Fibroblast of the aortic adventitia (primary cell): Measurements from ENCODE around the gene UGT1A3. TPM values are rescaled to one million over a fixed set of nuclear protein-coding genes. Genes with fewer than 3 reads are reported as not detected.
"Not testable (repeated sequence)": the region's sequence is repeated elsewhere in the genome, so short reads cannot be mapped to it uniquely, and the experiment has no call there.

Source experiments
- DNase-seq: peaks from one replicate; pipeline ENCODE4 v3.0.0-alpha.2; 2010; ENCODE audit warnings: low read depth
- H3K4me3 ChIP-seq: 2 replicates; pipeline ENCODE4 v1.5.1; 2011; ENCODE audit warnings: low read depth, mild to moderate bottlenecking, control low read depth, low read length, moderate library complexity
- total RNA-seq: library from RNA; depleted of rRNA; stranded (reverse); fragments of >200 nt; gene quantifications from 2 replicates; pipeline ENCODE4 v1.2.3, GENCODE V29; 2012; ENCODE audit warnings: low replicate concordance
- TF ChIP-seq, protein P1 (sequence below): IDR thresholded peaks from 2 replicates; pipeline ENCODE4 v1.5.1; 2011; ENCODE audit warnings: mild to moderate bottlenecking, low read length, control low read depth, inconsistent platforms; ENCODE audit not compliant: insufficient read depth

The UGT1A3 gene
- total RNA-seq, 1 donor, result not detected

DNA sequence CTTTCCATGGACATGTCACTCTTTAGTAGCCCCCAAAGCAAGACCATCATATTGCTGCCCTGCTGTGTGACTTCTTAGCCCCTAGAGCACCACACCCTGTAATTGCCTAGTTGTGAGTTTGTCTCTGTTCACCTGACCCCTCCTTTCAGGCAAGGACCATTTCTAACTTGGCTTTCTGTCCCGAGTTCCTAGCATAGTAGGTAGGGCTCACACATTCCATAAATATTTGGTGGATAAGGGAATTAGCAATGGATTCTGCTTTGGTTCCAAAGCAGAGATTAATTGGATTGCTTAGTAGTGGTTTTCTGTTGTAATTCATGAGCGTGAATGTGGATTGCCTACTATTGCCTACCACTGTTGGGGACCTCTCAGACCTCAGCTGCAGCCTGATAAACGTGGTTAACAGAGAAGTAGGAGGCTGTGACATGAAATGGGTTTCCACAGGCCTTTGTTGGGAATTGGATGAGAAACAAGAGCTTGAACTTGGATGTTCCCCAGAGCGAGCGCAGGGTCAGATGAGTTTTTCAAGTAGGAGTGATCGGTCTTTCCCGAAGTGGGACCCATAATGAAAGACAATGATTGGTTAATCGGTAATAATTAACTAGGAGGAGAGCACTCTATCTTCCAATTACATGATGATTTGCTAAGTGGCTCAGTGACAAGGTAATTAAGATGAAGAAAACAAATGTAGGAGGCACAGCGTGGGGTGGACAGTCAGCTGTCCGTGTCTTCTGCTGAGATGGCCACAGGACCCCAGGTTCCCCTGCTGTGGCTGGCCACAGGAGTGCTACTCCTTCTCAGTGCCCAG lies 17.8 kb downstream of the UGT1A3 start:
- peak; percentile 60 for DNase-seq
- no peak overlapping the region for H3K4me3 ChIP-seq
- TF ChIP-seq, protein P1, sequence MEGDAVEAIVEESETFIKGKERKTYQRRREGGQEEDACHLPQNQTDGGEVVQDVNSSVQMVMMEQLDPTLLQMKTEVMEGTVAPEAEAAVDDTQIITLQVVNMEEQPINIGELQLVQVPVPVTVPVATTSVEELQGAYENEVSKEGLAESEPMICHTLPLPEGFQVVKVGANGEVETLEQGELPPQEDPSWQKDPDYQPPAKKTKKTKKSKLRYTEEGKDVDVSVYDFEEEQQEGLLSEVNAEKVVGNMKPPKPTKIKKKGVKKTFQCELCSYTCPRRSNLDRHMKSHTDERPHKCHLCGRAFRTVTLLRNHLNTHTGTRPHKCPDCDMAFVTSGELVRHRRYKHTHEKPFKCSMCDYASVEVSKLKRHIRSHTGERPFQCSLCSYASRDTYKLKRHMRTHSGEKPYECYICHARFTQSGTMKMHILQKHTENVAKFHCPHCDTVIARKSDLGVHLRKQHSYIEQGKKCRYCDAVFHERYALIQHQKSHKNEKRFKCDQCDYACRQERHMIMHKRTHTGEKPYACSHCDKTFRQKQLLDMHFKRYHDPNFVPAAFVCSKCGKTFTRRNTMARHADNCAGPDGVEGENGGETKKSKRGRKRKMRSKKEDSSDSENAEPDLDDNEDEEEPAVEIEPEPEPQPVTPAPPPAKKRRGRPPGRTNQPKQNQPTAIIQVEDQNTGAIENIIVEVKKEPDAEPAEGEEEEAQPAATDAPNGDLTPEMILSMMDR, result no peak

- no peak overlapping the region for H3K4me3 ChIP-seq
- DNase-seq, result no peak
- TF ChIP-seq, protein P1, result no peak
Observed at GRCh38 chr2:233747283-233747544, 18.4 kb downstream of the UGT1A3 start.

GRCh38 chr2:233750689-233751088 lies 21.8 kb downstream of the UGT1A3 start:
- not testable (repeated sequence) for DNase-seq, H3K4me3 ChIP-seq

GRCh38 chr2:233751212-233752009 lies 22.6 kb downstream of the UGT1A3 start:
- DNase-seq, H3K4me3 ChIP-seq: not testable (repeated sequence)

GRCh38 chr2:233754872-233755611 lies 26.2 kb downstream of the UGT1A3 start:
- DNase-seq, result no peak
- no peak overlapping the region for H3K4me3 ChIP-seq
- TF ChIP-seq, protein P1, result no peak

DNA sequence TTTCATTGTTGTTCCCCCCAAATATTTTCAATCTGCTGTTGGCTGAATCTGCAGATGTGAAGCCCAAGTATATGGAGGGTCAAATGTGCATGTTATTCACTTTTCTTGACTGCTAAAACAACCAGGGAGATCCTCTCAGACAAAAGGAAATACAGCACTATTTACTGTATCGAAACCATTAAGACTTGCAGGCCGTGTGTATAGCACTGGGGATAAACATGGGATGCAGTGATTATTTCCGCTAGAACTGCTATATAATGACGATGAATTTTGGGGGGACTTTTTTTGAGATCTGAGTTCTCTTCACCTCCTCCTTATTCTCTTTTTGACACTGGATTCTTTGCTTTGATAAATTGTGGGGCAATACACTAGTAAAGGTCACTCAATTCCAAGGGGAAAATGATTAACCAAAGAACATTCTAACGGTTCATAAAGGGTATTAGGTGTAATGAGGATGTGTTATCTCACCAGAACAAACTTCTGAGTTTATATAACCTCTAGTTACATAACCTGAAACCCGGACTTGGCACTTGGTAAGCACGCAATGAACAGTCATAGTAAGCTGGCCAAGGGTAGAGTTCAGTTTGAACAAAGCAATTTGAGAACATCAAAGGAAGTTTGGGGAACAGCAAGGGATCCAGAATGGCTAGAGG lies 27.7 kb downstream of the UGT1A3 start:
- peak; percentile 36 for DNase-seq
- TF ChIP-seq, protein P1, result no peak
- H3K4me3 ChIP-seq, result no peak overlapping the region

- H3K4me3 ChIP-seq, result no peak overlapping the region
- TF ChIP-seq, protein P1, result no peak
- no peak for DNase-seq
Observed at GRCh38 chr2:233758141-233758540, 29.3 kb downstream of the UGT1A3 start.
